GM21528 (cell line): ENCODE data around the gene ANKMY2.
"Not testable (repeated sequence)": the region's sequence is repeated elsewhere in the genome, so short reads cannot be mapped to it uniquely, and the experiment has no call there.

Experiments used
- ATAC-seq: cut with Tn5 transposase; IDR thresholded peaks from one replicate; pipeline ENCODE4 v1.9.1; 2021; ENCODE audit warnings: mild to moderate bottlenecking, moderate library complexity; ENCODE audit not compliant: unreplicated experiment, low FRiP score

The ANKMY2 gene

DNA sequence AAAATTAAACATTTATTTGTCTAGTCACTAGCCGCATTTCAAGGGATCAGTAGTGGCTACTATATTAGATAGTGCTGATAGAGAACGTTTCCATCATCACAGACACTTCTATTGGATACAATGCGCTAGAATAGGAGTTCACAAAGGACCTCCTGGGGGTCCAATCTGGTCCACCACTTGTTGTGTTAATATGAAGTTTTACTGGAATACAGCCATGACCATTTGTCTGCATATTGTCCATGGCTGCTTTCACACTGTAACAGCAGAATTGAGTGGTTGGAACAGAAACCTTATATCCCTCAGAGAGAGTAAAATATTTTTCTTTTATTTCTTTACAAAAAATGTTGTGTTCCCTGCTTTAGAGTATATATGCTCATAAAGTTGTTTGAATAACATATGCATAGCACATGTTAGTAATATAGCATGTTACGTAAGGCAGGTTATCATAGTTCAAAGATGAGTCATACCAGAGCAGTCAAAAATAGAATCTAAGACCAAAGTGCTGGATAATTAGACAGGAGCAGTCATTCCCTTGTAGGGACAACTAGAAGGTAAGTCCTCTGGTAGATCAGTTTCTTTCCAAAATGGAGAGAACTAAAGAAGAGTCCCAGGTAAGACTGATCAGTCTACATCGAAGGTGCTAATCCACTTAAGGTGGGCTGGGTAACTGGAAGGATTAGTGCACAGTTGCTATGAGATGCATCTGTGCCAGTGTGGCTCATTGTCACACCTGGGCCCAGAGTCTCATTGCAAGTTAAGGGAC lies 15.3 kb upstream of the ANKMY2 start:
- ATAC-seq = no peak

GRCh38 chr7:16659854-16660497 lies 14.4 kb upstream of the ANKMY2 start:
- not testable (repeated sequence) for ATAC-seq

DNA sequence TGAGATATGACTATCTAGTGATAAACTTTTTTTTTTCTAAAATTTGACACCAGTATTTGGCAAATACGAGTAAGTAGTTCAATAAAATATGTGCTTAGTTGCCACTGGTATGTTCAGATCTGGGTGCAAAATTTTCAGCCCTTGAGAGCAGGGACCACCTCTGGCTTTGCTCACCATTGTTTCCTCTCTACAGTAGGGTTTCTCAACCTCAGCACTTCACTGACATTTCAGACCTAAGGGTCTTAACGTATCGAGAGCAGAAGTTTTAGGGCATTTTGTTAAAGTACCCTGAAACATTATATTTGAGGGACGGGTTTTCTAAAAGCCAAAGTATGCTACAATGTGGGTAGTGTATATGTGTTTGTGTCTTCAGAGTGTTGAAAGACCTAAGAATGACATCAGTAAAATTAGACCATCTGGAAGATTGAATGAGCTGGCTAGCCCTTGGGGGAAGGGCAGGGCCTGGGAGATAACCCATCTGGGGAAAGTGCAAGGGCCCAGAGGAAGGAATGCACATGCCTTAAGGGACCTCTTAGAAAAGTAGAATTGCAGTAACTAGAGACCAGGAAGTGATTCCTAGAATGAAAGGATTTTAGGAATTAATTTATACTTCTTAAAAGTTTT lies 12.2 kb upstream of the ANKMY2 start:
- no peak for ATAC-seq

DNA sequence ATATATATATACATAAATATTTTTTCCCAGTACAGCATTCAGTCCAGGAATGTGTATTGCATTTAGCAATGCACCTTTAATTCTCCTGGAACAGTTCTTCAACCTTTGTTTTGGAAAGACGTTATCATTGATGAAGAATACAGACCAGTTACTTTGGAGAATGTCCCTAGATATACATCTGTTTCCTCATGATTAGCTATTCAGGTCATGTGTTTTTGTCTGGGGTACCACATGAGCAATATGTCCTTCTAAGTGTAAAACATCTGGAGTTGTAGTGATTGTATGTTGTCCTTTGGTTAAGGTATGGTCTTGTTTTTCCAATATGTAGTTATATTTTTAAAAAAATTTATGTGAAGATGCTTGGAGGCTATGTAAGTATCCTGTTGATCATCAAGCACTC lies 10.6 kb upstream of the ANKMY2 start:
- ATAC-seq = no peak

DNA sequence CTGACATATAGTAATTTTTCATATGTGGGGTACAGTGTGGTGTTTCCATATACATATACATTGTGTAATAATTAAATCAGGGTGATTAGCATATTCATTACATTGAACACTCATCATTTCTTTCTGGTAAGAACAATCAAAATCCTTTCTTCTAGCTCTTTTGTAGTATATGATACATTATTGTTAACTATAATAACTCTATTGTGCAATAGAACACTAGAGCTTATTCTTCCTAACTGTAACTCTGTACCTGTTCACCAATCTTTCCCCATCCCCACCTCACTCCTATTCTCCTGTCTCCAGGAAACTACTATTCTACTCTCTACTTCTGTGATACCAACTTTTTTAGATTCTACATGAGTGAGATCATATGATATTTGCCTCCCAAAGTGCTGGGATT lies 9.8 kb upstream of the ANKMY2 start:
- no peak for ATAC-seq

GRCh38 chr7:16652888-16653287 lies 7.3 kb upstream of the ANKMY2 start:
- no peak for ATAC-seq

DNA sequence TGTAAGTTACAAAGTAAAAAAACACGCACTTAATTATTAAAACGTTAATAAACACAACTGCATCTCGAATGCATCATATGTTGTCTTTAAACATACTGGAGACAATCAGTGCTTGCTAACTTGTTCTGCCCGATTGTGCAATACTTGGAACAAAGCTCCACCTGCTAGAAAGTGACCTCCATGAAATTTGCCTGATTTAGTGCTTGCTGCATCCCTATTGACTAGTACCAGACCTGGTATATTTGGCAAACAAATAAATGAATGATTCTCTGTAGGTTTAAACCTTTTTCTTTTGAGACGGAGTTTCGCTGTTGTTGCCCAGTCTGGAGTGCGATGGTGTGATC lies 6.7 kb upstream of the ANKMY2 start:
- ATAC-seq = no peak

DNA sequence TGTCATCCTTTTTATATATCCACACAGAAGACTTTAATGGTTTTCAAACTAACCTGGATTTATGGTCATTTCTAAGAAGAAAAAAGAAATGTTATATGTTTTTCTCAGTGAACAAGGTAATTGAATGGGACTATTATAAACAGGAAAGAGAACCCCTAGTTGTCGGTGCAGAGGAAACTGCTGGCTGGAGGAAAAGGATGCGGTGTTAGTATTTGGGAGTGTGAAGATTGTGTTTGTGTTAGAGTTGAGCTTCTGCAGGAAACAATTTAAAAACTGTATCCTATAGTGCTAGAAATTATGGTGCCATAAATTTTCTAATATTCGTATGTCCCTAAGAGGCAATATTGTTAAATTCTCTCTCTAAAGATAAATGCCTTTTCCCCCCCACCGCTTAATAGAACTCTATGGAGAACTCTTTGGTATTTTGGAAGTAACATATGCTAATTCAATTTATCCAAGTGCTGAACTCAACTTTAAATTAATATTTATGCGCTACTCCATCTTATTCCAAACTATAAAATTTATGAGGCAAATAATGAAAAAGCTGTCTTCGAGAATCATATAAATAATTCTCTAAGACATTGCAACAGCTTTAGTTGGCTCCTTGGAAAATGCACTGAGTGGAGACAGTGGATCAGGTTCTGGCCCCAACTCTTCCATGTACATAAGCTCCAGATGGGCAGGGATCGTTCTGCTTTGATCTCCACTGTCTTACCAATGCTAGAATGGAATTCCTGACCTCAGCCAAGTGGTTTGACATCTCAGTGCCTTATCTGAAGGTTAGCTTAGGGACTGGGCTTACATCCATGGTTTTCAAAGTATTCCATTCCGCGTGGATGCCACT lies 6.1 kb upstream of the ANKMY2 start:
- ATAC-seq = no peak

DNA sequence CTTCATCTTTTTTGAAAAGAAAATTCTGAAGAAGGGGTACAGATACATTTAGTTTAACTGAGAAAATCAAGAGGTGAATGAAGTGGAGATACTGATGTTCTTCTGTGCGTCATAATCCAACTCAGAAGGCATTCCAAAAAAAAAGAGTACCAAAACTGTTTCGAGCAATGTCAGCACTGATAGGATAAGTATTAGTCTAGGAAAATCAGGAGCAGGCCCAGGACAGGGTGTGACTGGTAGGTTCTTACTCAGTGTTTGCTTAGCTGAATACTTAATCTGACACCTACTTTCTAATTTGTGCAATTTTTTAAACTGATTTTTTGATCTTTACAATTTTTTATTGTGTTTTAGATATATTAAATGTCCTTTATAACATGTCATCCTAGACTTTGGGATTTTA lies 4.7 kb upstream of the ANKMY2 start:
- no peak for ATAC-seq

GRCh38 chr7:16649196-16649595 lies 3.6 kb upstream of the ANKMY2 start:
- ATAC-seq = no peak

GRCh38 chr7:16648551-16648950 lies 3.0 kb upstream of the ANKMY2 start:
- ATAC-seq = no peak

DNA sequence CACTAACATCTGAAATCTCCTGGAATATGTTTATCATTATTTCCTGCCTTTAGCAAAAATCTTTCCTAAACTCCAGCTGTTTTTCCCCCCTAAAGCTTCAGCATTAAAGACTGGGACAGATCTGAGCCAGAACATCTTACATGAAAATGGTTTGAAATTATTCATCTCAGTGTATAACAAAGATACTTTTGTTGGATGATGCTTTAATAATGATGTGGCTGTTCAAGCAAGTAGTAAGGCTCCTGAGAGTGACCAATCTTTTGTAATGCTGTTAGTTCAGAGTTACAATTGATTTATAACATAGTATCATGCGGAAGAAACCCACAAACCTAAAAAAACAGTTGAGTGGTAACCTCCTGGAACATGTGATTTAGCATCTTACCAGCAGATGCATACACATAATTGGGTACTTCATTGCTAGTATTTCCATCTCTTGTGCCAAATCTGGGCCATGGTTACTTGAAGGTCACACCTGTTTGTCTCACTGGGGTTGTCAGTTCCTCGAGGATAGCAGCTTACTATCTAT lies 1.9 kb upstream of the ANKMY2 start:
- ATAC-seq = no peak

- ATAC-seq = no peak
Measured at GRCh38 chr7:16646472-16647072, 1.0 kb upstream of the ANKMY2 start.

GRCh38 chr7:16644636-16645592 lies 640 bp downstream of the ANKMY2 start:
- peak; percentile 1 for ATAC-seq

DNA sequence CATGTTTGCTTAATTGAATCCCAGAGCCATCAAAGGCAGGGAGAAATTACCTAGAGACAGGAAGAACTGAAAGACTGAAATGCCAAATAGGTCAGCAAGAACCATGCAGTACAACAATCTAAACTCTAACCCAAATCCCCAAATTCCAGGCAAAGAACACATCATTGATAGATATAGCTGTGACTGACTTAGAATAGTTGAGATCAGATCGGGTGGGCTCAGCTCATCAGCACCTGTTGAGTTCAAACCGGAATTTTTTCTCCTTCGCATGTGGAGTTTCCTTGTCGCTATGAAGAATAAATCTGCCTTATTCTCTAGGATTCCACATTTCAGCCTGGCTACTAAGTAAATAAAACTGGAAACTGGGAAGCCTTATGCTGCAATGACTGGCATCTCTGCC lies 1.4 kb downstream of the ANKMY2 start:
- no peak for ATAC-seq

DNA sequence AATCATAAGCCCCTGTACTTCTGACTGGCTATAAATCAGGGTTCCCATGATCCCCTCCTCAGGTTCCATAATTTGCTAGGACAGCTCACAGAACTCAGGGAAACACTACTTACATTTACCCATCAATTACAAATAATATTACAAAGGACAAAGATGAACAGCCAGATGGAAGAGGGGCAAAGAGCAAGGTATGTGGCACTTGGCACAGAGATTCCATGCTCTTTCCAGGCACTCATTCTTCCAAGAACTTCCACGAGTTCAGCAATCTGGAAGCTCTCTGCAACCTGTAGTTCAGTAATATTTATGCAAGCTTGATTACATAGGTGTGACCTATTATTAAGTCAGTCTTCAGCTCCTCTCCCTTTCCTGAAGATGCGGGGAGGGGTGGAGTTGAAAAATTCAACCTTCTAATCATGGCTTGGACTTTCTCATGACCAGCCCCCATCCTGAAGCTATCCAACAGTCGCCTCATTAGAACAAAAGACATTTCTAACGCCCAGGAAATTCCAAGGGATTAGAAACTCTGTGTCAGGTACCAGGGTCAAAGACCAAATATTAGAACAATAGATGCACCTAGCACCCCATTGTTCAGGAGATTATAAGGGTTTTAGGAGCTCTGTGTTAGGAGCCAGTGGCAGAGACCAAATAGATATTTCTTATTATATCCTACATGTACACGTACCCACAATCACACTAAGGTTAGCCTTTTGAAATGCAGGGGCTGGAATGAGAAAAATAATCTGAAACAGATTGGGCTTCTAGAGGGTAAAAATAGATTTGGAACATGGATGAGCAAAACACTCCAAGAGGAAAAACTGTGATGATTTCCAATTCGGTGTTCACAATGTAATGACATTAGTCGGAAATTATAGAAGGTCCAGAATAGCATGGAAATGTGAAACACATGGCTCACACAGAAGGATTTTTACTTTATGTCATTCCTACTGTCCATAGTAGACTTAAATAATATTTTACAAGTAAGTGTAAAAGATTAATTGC lies 7.0 kb downstream of the ANKMY2 start:
- no peak for ATAC-seq

DNA sequence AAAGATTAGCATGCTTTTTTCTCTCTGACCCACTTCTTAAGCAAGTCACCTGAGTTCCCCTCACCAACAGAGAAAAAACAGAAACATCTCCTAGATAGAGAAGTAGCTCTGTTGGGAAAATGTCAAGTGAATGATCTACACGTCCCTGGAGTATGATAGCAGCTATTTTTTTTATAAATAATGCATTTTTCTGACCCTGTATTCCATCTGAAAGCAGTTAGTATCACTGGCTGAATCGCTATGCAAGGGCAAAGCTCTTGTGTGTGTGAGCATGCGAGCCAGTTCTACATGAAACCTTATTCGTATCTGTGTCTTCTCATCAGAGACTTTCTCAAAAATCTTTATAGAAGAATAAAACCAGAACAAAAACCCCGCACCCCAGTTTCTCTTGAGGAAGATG lies 8.2 kb downstream of the ANKMY2 start:
- no peak for ATAC-seq

DNA sequence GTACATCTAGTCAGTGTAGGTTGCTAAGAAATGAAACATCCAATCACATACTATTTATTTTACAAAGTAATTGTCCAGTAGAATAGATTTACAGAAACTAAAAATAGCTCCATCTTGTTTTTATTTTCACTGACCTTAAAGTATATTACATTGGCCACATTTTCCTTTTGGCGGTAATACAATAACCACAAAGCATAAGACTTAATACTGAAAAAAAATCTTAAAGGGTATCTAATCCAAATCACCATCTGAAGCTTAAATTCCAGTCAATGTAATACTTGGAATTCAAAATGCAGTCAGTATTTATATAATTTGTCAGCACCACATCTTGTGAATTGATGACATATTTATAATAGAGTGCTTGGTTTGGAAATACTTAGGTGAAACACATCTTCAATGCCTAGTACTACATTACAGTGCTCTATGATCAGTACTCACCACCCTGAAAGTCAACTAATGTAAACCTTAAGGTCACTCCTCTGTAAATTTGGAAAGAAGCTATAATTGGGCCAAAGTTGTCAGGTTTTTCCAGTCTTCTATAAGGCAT lies 8.9 kb downstream of the ANKMY2 start:
- no peak for ATAC-seq
